Kidney (tissue), 14 donors: Measurements from ENCODE around the gene IARS1. TPM values are rescaled to one million over a fixed set of nuclear protein-coding genes. Genes with fewer than 3 reads are reported as not detected.

ENCODE experiments used
- DNase-seq, 5 donors: peaks; one replicate each; pipeline ENCODE4 v3.0.0-alpha.2; 2013 to 2020
- FAIRE-seq: peaks from 2 replicates; lab custom pipeline; 2012; peaks lifted over from hg19 to GRCh38; lab: Jason Lieb, UNC
- H3K27ac ChIP-seq, 2 donors: one replicate each; pipeline ENCODE4 v1.7.0; 2013; ENCODE audit warnings: low read depth in 2 of 2, low read length in 2 of 2, inconsistent platforms in 1 of 2
- H3K27me3 ChIP-seq: one replicate; pipeline ENCODE4 v1.7.1; 2013; ENCODE audit warnings: low read length, inconsistent platforms; ENCODE audit not compliant: control insufficient read depth, insufficient read depth
- H3K36me3 ChIP-seq, 3 donors: one replicate each; pipeline versions ENCODE4 v1.7.0 to v1.7.1; 2013; ENCODE audit warnings: low read length in 3 of 3, control low read depth in 1 of 3, inconsistent platforms in 1 of 3; ENCODE audit not compliant: insufficient read depth in 3 of 3, control insufficient read depth in 2 of 3
- H3K4me1 ChIP-seq, 3 donors: one replicate each; pipeline versions ENCODE4 v1.7.0 to v1.7.1; 2013; ENCODE audit warnings: low read length in 3 of 3, inconsistent platforms in 1 of 3, low read depth in 1 of 3; ENCODE audit not compliant: control insufficient read depth in 2 of 3, insufficient read depth in 2 of 3
- H3K4me3 ChIP-seq, 3 donors: one replicate each; pipeline versions ENCODE4 v1.7.0 to v1.8.1; 2013; ENCODE audit warnings: low read length in 3 of 3, control low read depth in 1 of 3, inconsistent platforms in 1 of 3
- H3K9ac ChIP-seq, 3 donors: one replicate each; pipeline versions ENCODE4 v1.7.0 to v1.7.1; 2013; ENCODE audit warnings: low read length in 3 of 3, control low read depth in 1 of 3, inconsistent platforms in 1 of 3
- H3K9me3 ChIP-seq, 3 donors: one replicate each; pipeline versions ENCODE4 v1.7.0 to v1.7.1; 2013; ENCODE audit warnings: low read length in 3 of 3, control low read depth in 1 of 3, inconsistent platforms in 1 of 3; ENCODE audit not compliant: control insufficient read depth in 2 of 3, insufficient read depth in 1 of 3
- intact Hi-C: fragments of 100-400 bp; cut with DNase I; formaldehyde crosslinking; loops from one replicate; pipeline ENCODE4 v1.11.1; 2022
- polyA plus RNA-seq: library from polyadenylated mRNA; stranded (reverse); fragments of 350-450 nt; fragmentation: Illumina TruSeq; extraction: RNeasy Lipid Tissue Mini Kit (QIAGEN cat#74804); gene quantifications from one replicate; pipeline ENCODE4 v1.2.3, GENCODE V29; 2014; ENCODE audit warnings: low read depth, low replicate concordance; ENCODE audit not compliant: insufficient read depth
- total RNA-seq: library from RNA; stranded (reverse); fragmentation: NEBNext Ultra II Directional; extraction: Animal tissue kit (Norgen Biotek cat#: 25700); gene quantifications from one replicate; pipeline ENCODE4 v1.2.1, GENCODE V29; 2021
- TF ChIP-seq, protein P1 (sequence below): IDR thresholded peaks from 3 replicates; pipeline ENCODE4 v1.5.1; 2012; ENCODE audit warnings: mild to moderate bottlenecking, moderate library complexity, borderline replicate concordance; ENCODE audit not compliant: insufficient read depth; ENCODE audit errors: extremely low read depth
- donor health status: control.
- donor health status: control.
- donor health status: control.
- donor health status: control.
- donor health status: control.
- donor health status: DM: yes; HTN: yes; CAD: no.
- donor health status: Normal renal cell carcinoma (clear cell type).

Gene IARS1
- total and polyA plus RNA-seq, 2 donors from 2014 or later: 30.7 to 98.3 TPM

DNA sequence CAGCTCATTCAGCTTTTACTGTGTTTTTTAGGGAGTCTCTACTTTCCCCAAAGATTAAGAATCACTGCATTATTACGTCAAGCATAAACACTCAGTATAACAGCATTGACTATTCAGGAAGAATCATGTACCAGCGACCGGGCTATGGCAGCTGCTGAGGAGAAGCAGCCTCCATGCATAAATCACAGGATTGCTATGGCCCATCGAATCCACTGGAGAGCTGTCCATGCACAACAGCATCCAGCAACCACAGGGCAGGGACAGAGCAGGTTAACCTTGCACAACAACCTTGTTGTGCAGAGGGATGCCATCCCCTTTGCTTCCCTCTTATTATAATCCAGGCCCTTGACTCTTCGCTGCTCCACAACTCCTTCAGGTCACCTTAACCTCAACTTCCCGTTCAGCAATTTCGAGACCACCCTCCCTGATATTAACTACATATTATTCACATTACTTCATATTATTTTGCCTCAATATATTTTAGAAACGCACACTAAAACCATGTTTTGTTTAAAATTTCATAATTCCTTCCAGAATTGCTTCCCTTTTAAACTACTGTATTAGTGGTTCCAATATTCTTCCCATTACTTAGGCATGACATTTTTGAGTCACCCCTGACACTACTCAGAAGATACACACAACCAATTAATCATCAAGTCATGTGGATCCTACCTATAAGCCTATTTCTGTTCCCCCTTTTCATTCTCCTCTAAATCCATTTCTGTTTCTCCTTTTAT is 991 bp downstream of the IARS1 start:
- peaks cover 2 to 9% (median 4%) of the 10 kb centered on the region in 3 donors for H3K36me3 ChIP-seq
- no peak overlapping the region for H3K27ac ChIP-seq
- no peaks in the 10 kb centered on the region for H3K9me3 ChIP-seq
- FAIRE-seq (no peak), DNase-seq (peak in 3 of 5 donors; percentile 21 to 45 (median 44))
- TF ChIP-seq, protein P1, sequence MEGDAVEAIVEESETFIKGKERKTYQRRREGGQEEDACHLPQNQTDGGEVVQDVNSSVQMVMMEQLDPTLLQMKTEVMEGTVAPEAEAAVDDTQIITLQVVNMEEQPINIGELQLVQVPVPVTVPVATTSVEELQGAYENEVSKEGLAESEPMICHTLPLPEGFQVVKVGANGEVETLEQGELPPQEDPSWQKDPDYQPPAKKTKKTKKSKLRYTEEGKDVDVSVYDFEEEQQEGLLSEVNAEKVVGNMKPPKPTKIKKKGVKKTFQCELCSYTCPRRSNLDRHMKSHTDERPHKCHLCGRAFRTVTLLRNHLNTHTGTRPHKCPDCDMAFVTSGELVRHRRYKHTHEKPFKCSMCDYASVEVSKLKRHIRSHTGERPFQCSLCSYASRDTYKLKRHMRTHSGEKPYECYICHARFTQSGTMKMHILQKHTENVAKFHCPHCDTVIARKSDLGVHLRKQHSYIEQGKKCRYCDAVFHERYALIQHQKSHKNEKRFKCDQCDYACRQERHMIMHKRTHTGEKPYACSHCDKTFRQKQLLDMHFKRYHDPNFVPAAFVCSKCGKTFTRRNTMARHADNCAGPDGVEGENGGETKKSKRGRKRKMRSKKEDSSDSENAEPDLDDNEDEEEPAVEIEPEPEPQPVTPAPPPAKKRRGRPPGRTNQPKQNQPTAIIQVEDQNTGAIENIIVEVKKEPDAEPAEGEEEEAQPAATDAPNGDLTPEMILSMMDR: no peak
- peak overlapping the region; percentile 85 to 95 (median 93) for H3K4me3 ChIP-seq
- no peaks in the 10 kb centered on the region for H3K27me3 ChIP-seq
- H3K4me1 ChIP-seq: peaks cover 0 to 15% (median 7%) of the 10 kb centered on the region in 3 donors
- intact Hi-C loops: no loop called here
- peak overlapping the region; percentile 72 to 88 (median 87) for H3K9ac ChIP-seq

DNA sequence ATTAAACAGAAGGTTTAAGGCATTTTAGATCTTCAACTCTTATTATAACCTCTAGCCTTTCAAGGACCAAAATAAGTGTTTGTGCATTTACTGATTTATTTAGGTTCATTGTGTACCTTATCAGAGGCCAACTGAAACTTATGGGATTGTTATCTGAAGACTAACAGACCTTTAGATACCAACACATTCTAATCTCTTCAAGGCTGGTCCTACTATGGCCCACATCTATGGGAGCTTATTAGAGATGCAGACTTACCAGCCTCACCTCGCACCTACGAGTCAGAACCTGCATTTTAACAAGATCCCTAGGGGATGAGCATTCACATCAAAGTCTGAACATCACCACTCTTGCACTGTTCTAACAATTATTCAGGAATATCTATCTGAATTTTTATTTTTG is 1.9 kb downstream of the IARS1 start:
- TF ChIP-seq, protein P1: no peak
- DNase-seq (no peak), FAIRE-seq (no peak)
- no peaks in the 10 kb centered on the region for H3K9me3 ChIP-seq
- H3K36me3 ChIP-seq: peaks cover 2 to 9% (median 4%) of the 10 kb centered on the region in 3 donors
- H3K9ac ChIP-seq: no peak overlapping the region
- peaks cover 0 to 15% (median 7%) of the 10 kb centered on the region in 3 donors for H3K4me1 ChIP-seq
- no peak overlapping the region for H3K4me3 ChIP-seq
- no peak overlapping the region for H3K27ac ChIP-seq
- H3K27me3 ChIP-seq: no peaks in the 10 kb centered on the region
- intact Hi-C loops: no loop called here

GRCh38 chr9:92290785-92291429 is 2.6 kb downstream of the IARS1 start:
- H3K27me3 ChIP-seq: no peaks in the 10 kb centered on the region
- H3K27ac ChIP-seq: no peak overlapping the region
- no peak overlapping the region for H3K9ac ChIP-seq
- DNase-seq (no peak), FAIRE-seq (no peak)
- intact Hi-C loops: no loop called here
- H3K4me1 ChIP-seq: peaks cover 0 to 15% (median 7%) of the 10 kb centered on the region in 3 donors
- no peaks in the 10 kb centered on the region for H3K9me3 ChIP-seq
- TF ChIP-seq, protein P1: no peak
- peaks cover 2 to 9% (median 4%) of the 10 kb centered on the region in 3 donors for H3K36me3 ChIP-seq
- no peak overlapping the region for H3K4me3 ChIP-seq
